Right cardiac atrium (tissue), 5 donors: ENCODE measurements around the gene CPNE2. TPM values are rescaled to one million over a fixed set of nuclear protein-coding genes. Genes with fewer than 3 reads are reported as not detected.

ENCODE experiments used
- ATAC-seq, 2 donors: fragments of 200-7000 bp; cut with Tn5 transposase; one replicate each; pipeline versions ENCODE4 v1.8.0 to v1.9.1; 2020; ENCODE audit warnings: moderate library complexity in 2 of 2, mild to moderate bottlenecking in 1 of 2
- DNase-seq, 3 donors: peaks; one replicate each; pipeline ENCODE4 v3.0.0-alpha.2; 2020
- H3K27ac ChIP-seq: one replicate; pipeline ENCODE4 v1.5.1; 2013; ENCODE audit warnings: mild to moderate bottlenecking, low read length, control low read depth, moderate library complexity
- H3K27me3 ChIP-seq: one replicate; pipeline ENCODE4 v1.6.1; 2013; ENCODE audit not compliant: control insufficient read depth, insufficient read depth
- H3K4me1 ChIP-seq: one replicate; pipeline ENCODE4 v1.6.1; 2013; ENCODE audit warnings: low read length; ENCODE audit not compliant: control insufficient read depth, insufficient read depth
- H3K4me3 ChIP-seq: one replicate; pipeline ENCODE4 v1.5.1; 2013; ENCODE audit warnings: low read length, control low read depth
- H3K9me3 ChIP-seq: one replicate; pipeline ENCODE4 v1.6.1; 2013; ENCODE audit warnings: low read length; ENCODE audit not compliant: control insufficient read depth
- WGBS: extraction: QIAGEN DNeasy Blood & Tissue Kit; methylation state at CpG from one replicate; pipeline ENCODE4 v1.1.7; 2013; 5-methylcytosine and 5-hydroxymethylcytosine counted together
- intact Hi-C, 4 donors: fragments of 100-400 bp; cut with DNase I; formaldehyde crosslinking; loops; one replicate each; pipeline versions ENCODE4 v1.11.0 to v1.14.0; 2022 to 2023
- polyA plus RNA-seq: library from polyadenylated mRNA; stranded (reverse); fragments of 200-250 nt; gene quantifications from one replicate; pipeline ENCODE4 v1.2.3, GENCODE V29; 2013
- total RNA-seq, 4 donors: library from RNA; stranded (reverse); fragmentation: NEBNext Ultra II Directional; extraction: Animal tissue kit (Norgen Biotek cat#: 25700); gene quantifications; one replicate each; pipeline ENCODE4 v1.2.1, GENCODE V29; 2021
- donor health status: healthy with polysubstance abuse.
- donor health status: DM: no; HTN: yes; CAD: no.
- donor health status: DM: no; HTN: no; CAD: no.
- donor health status: DM: no; HTN: yes; CAD: no; lungs with severe emphysema.
- donor health status: DM: yes; HTN: yes; CAD: no.

Gene CPNE2
- total and polyA plus RNA-seq, 5 donors, result 13.4 to 24.7 (median 13.7) TPM

DNA sequence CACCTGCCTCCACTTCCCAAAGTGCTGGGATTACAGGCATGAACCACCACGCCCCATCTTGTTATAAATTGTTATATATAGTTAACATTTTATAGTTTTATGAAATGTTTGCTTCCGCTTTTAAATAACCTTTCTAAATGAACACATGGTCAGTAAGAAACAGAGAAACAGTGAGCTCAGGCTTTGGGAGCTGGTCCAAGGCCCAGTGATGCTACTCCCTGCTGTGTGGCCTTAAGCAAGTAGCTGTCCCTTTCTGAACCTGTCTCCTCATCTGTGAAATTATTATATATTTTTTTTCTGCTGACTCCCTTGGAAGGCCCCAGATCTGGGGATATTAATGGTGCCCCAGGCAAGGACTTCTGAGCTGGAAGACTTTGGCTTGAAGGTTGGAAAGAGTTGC lies 19.0 kb downstream of the CPNE2 start:
- Histone ChIP-seq H3K27ac (no peak overlapping the region), H3K4me1 (peaks cover 1% of the 10 kb centered on the region), H3K27me3 (no peaks in the 10 kb centered on the region), H3K9me3 (no peaks in the 10 kb centered on the region), H3K4me3 (no peak overlapping the region)
- ATAC-seq (no peak), DNase-seq (no peak)
- WGBS, result 96% methylated on average over 2 of the region's 2 CpGs
- intact Hi-C loops, result no loop called here

DNA sequence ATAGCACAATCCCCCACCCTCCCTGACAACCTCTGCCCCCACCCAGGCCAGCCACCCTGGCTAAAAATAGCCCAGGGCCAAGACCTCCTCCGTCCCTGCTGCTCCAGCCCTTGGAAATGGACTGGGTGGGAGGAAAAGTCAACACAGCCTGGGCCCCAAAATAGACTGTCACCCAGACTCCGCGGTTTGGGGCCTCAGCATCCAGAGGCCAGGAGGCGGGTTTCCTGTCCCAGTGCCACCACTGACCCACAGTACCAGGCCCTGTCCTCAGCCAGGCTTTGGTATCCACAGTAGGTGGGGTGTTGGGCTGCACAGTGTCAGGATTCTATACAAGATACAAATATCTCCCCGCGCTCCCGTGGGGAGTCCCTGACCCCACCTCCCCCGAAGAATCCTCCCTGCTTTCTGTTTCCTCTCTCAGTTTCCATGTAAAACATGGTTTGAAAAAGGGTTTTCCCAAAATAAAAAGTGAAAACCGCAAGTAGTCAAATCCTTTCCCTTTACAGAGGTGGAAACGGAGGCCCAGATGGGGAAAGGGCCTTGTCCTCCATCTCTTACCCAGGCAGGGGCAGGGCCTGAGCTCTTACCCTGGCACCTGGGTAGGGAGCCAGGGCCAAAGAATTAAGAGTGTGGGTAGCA lies 20.1 kb downstream of the CPNE2 start:
- peak in 1 of 2 donors; percentile 63 for ATAC-seq

DNA sequence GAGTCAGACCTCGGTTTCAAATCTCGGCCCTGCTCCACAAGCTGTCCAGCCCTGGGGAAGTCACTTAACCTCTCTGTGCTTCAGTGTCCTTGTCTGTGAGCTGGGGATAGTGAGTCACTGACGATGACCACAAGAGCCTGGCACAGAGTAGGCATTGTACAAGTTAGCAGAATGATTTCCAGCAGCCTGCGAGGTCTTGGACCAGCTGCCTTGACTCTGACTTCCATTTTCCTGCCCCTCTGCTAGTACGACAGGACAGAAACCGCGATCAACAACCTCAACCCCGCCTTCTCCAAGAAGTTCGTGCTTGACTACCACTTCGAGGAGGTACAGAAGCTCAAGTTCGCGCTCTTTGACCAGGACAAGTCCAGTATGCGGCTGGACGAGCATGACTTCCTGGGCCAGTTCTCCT lies 20.7 kb downstream of the CPNE2 start:
- Histone ChIP-seq H3K9me3 (no peaks in the 10 kb centered on the region), H3K4me1 (no peaks in the 10 kb centered on the region), H3K27ac (no peak overlapping the region), H3K27me3 (no peaks in the 10 kb centered on the region), H3K4me3 (no peak overlapping the region)
- no peak for DNase-seq
- intact Hi-C loops, result no loop called here
- ATAC-seq, result no peak
- 91% methylated on average over 14 of the region's 14 CpGs for WGBS

More for the DNA sequence above, 20.1 kb downstream of the CPNE2 start:
- peak in 1 of 3 donors; percentile 27 for DNase-seq
- intact Hi-C loops, result no loop called here
- WGBS, result 42% methylated on average over 10 of the region's 10 CpGs
- Histone ChIP-seq H3K27me3 (no peaks in the 10 kb centered on the region), H3K4me3 (no peak overlapping the region), H3K9me3 (no peaks in the 10 kb centered on the region), H3K4me1 (no peaks in the 10 kb centered on the region), H3K27ac (no peak overlapping the region)

DNA sequence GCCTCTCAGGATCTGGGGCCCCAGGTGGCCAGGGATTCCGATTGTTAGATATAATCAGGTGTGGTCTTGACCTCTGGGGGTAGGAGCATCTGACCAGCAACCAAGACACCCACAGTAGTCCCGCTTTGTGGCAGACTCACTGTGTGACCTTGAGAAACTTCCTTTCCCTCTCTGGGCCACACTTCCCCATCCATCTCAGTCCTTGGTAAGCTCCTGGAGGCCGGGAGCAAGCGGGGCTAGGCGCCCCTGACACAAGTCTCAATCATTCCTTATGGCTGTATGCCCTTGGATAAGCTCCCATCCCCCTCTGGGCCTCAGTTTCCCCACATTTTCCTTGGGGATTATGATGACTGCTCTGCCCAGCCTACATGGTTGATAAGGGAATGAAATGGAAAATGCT lies 21.3 kb downstream of the CPNE2 start:
- no peak overlapping the region for H3K4me3 ChIP-seq
- DNase-seq (peak in 1 of 3 donors; percentile 5), ATAC-seq (no peak)
- intact Hi-C loops, result no loop called here
- no peaks in the 10 kb centered on the region for H3K9me3 ChIP-seq
- 90% methylated on average over 5 of the region's 5 CpGs for WGBS
- no peak overlapping the region for H3K27ac ChIP-seq
- H3K4me1 ChIP-seq, result no peaks in the 10 kb centered on the region
- no peaks in the 10 kb centered on the region for H3K27me3 ChIP-seq

DNA sequence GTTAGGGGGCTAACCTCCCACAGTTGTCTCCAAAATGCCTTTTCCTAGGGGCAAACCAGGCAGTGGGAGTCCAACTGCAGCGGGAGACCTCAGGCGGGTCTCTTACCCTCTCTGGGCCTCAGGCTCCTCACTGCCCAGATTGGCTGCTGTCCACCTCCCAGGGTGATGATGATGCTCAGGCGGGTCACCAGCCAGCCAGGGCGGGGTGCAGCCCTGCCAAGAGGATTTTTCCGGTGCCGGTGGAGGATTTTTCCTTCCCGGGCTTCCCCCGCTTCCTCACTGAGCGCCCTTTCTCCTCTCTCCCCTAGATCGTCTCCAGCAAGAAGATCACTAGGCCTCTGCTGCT lies 22.8 kb downstream of the CPNE2 start:
- Histone ChIP-seq H3K4me1 (no peaks in the 10 kb centered on the region), H3K27me3 (no peaks in the 10 kb centered on the region), H3K4me3 (no peak overlapping the region), H3K9me3 (no peaks in the 10 kb centered on the region), H3K27ac (no peak overlapping the region)
- 50% methylated on average over 10 of the region's 10 CpGs for WGBS
- intact Hi-C loops, result no loop called here
- no peak for DNase-seq
- ATAC-seq, result peak in 1 of 2 donors; percentile 16

DNA sequence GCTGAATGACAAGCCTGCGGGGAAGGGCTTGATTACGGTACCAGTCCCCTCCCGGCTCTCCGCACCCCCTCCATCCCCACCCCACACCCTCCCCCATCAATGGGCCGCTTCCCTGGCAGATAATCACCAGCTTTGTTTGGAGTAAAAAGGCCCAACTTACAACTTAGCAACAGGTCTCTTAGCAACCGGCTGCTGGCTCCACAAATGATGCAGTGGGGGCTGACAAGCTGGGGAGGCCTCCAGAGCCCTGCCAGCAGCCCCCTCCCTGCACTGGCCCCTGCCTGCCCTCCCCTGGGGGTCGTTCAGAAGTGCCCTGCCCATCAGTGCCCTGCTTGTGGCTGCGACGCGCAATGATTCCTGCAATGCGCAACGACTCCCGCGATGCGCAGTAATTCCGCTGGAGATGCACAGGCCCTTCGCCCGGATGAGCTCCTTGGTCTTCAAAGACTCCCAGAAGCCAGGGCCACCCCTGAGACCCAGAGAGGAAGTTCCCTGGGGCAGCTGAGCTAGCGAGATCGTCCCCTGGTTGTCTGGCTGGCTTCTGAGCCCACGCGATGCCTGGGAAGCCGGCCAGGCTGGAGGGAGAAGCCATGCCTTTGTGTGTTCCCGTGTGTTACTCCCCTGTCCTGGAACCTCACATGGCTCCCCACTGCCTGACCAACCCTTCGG lies 23.3 kb downstream of the CPNE2 start:
- Histone ChIP-seq H3K9me3 (no peaks in the 10 kb centered on the region), H3K4me3 (no peak overlapping the region), H3K27ac (no peak overlapping the region), H3K4me1 (no peaks in the 10 kb centered on the region), H3K27me3 (no peaks in the 10 kb centered on the region)
- intact Hi-C loops, result no loop called here
- peak; percentile 74 to 90 (median 84) for DNase-seq
- 42% methylated on average over 25 of the region's 25 CpGs for WGBS
- peak; percentile 77 to 84 for ATAC-seq

DNA sequence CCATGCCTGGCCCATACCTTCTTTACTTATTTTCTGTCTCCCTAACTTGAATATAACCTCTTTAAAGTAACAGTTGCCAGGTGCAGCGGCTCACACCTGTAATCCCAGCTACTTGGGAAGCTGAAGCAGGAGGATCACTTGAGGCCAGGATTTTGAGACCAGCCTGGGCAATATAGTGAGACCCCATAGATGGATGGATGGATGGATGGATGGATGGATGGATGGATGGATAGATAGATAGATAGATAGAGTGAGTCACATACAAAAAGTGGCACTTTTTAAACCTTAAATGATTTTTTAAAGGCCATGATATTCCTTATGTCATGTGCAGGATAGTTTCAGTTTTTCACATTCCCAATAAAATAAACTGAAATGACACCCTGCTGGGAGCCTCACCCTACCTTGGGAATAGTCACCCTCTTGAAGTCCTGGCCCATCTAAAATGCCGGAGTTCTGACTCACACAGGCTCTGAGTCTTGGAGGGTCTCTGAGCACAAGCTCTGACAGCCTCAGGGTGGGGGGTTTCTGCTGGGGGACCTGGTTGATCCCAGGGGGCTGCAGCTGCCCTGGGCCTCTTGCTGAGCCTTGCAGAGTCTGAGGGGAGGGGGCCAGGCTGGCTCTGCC lies 26.2 kb downstream of the CPNE2 start:
- H3K4me1 ChIP-seq, result no peaks in the 10 kb centered on the region
- H3K4me3 ChIP-seq, result no peak overlapping the region
- DNase-seq (no peak), ATAC-seq (no peak)
- intact Hi-C loops, result no loop called here
- no peak overlapping the region for H3K27ac ChIP-seq
- no peaks in the 10 kb centered on the region for H3K9me3 ChIP-seq
- no peaks in the 10 kb centered on the region for H3K27me3 ChIP-seq
- over 99% methylated on average over 2 of the region's 2 CpGs for WGBS

DNA sequence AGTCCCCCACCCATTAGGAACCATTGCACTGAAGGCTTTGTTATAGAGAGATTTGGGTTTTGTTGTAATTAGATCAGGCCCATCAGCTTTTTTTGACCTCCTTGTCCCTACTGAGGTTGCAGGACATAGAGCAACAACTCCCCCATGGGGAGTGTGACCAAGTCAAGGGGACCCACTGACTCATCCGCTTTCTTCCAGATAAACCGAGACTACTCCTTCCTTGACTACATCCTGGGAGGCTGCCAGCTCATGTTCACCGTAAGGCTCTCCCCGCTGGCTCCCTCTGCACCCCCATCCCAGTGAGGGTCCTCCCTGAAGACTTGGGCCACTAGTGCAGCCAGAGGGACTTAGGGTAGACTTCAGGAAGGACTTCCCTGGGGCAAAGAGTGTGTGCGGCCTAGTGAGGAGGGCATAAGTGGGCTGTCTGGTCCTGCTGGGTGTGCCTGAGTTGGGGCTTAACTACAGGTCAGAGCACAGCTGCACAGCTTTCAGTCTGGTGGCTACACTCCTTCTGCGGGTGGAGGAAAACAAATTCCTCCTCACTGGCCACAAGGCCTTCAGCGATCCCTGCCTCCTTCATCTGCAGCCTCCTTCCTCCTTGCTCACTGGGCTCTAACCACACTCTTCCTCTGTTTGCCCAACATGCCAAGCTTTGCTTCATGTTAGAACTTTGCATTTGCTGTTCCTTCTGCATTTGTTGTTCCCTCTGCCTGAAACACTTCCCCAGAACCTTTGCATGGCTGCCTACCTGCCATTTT lies 31.0 kb downstream of the CPNE2 start:
- H3K4me3 ChIP-seq, result no peak overlapping the region
- 83% methylated on average over 7 of the region's 7 CpGs for WGBS
- no peaks in the 10 kb centered on the region for H3K9me3 ChIP-seq
- no peak overlapping the region for H3K27ac ChIP-seq
- intact Hi-C loops, result no loop called here
- ATAC-seq (no peak), DNase-seq (peak in 2 of 3 donors; percentile 3 to 29)
- H3K4me1 ChIP-seq, result no peaks in the 10 kb centered on the region
- H3K27me3 ChIP-seq, result no peaks in the 10 kb centered on the region

DNA sequence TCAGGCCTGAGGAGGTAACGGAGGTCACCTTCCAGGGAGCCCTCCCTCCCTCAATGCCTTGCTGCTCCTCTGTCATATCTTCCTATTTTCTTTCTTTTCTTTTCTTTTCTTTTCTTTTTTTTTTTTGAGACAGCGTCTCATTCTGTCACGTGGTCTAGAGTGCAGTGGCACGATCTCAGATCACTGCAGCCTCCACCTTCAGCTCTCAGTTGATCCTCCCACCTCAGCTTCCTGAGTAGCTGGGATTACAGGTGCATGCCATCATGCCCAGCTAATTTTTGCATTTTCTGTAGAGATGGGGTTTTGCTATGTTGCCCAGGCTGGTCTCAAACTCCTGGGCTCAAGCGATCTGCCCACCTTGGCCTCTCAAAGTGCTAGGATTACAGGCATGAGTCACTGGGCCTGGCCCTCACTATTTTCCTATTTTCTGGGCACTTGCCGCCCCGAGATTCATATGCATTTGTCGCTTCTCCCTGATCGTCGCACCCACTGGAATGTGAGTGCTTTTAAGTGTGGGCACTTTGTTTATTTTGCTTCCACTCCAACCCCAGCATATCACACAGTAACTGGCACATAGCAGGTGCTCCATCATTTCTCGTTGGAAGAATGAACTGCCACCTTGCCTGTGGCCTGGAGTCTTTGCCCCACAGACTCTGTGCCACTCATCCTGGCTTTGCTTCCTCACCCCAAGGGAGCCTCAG lies 31.7 kb downstream of the CPNE2 start:
- no peak for ATAC-seq
- Histone ChIP-seq H3K4me1 (no peaks in the 10 kb centered on the region), H3K27ac (no peak overlapping the region), H3K27me3 (no peaks in the 10 kb centered on the region), H3K4me3 (no peak overlapping the region), H3K9me3 (no peaks in the 10 kb centered on the region)
- no peak for DNase-seq
- intact Hi-C loops, result no loop called here
- WGBS, result 81% methylated on average over 11 of the region's 11 CpGs

DNA sequence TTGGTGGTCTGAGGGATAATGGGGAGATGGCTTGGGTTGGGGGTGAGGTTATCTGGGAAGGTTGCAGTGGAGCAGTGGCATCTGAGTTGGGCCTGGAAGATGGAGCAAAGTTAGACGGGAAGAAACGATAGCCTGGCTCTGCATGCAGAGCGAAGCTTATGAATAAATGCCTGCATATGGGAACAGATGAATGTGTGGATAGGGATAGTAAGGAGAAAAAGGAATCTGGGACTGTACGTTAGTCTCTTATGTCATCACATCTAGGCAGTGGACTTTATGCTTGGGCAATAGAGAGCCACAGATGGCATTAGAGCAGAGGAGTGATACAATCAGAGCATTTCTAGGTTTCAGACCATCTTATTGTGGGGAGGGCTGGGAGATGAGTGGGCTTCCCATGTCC lies 33.0 kb downstream of the CPNE2 start:
- Histone ChIP-seq H3K27me3 (no peaks in the 10 kb centered on the region), H3K27ac (no peak overlapping the region), H3K4me3 (no peak overlapping the region), H3K9me3 (no peaks in the 10 kb centered on the region), H3K4me1 (no peaks in the 10 kb centered on the region)
- ATAC-seq (no peak), DNase-seq (no peak)
- intact Hi-C loops, result no loop called here
- 94% methylated on average over 4 of the region's 4 CpGs for WGBS
